IPS-15b (cell line): Measurements from ENCODE around the gene CCDC61.

Experiments
- H3K27me3 ChIP-seq: one replicate; pipeline ENCODE4 v1.6.1; 2013; ENCODE audit warnings: low read length; ENCODE audit not compliant: control insufficient read depth, insufficient read depth
- H3K36me3 ChIP-seq: one replicate; pipeline ENCODE4 v1.6.1; 2013; ENCODE audit warnings: low read length; ENCODE audit not compliant: control insufficient read depth, insufficient read depth
- H3K4me1 ChIP-seq: one replicate; pipeline ENCODE4 v1.6.1; 2013; ENCODE audit warnings: mild to moderate bottlenecking, low read length; ENCODE audit not compliant: control insufficient read depth, insufficient read depth
- H3K4me3 ChIP-seq: one replicate; pipeline ENCODE4 v1.5.1; 2013; ENCODE audit warnings: low read depth, low read length
- H3K9ac ChIP-seq: one replicate; pipeline ENCODE4 v1.6.1; 2013; ENCODE audit warnings: low read depth, mild to moderate bottlenecking, low read length
- H3K9me3 ChIP-seq: one replicate; pipeline ENCODE4 v1.6.1; 2013; ENCODE audit warnings: mild to moderate bottlenecking, low read length; ENCODE audit not compliant: control insufficient read depth, insufficient read depth

CCDC61 gene

GRCh38 chr19:45976178-45976577 lies 19.1 kb upstream of the CCDC61 start:
- peaks cover 2% of the 10 kb centered on the region for H3K4me1 ChIP-seq
- H3K36me3 ChIP-seq, result no peaks in the 10 kb centered on the region
- peaks cover 4% of the 10 kb centered on the region for H3K27me3 ChIP-seq
- no peaks in the 10 kb centered on the region for H3K9me3 ChIP-seq
- H3K4me3 ChIP-seq, result no peak overlapping the region
- H3K9ac ChIP-seq, result no peak overlapping the region

- peaks cover 2% of the 10 kb centered on the region for H3K27me3 ChIP-seq
- H3K4me3 ChIP-seq, result no peak overlapping the region
- no peak overlapping the region for H3K9ac ChIP-seq
- H3K36me3 ChIP-seq, result no peaks in the 10 kb centered on the region
- no peaks in the 10 kb centered on the region for H3K9me3 ChIP-seq
- peaks cover 4% of the 10 kb centered on the region for H3K4me1 ChIP-seq
These were observed 17.1 kb upstream of the CCDC61 start for GRCh38 chr19:45978156-45978555.

- H3K27me3 ChIP-seq, result peaks cover 2% of the 10 kb centered on the region
- H3K36me3 ChIP-seq, result no peaks in the 10 kb centered on the region
- no peak overlapping the region for H3K4me3 ChIP-seq
- no peaks in the 10 kb centered on the region for H3K9me3 ChIP-seq
- H3K4me1 ChIP-seq, result peaks cover 4% of the 10 kb centered on the region
- no peak overlapping the region for H3K9ac ChIP-seq
These were observed 13.9 kb upstream of the CCDC61 start for GRCh38 chr19:45981350-45981749.

- no peaks in the 10 kb centered on the region for H3K9me3 ChIP-seq
These were observed 9.9 kb upstream of the CCDC61 start for GRCh38 chr19:45985321-45985720.

GRCh38 chr19:45990113-45990728 lies 5.0 kb upstream of the CCDC61 start:
- Histone ChIP-seq H3K4me3 (no peak overlapping the region), H3K27me3 (no peaks in the 10 kb centered on the region), H3K9me3 (no peaks in the 10 kb centered on the region), H3K9ac (no peak overlapping the region), H3K36me3 (no peaks in the 10 kb centered on the region), H3K4me1 (no peaks in the 10 kb centered on the region)

More at GRCh38 chr19:45985321-45985720, 9.9 kb upstream of the CCDC61 start:
- H3K36me3 ChIP-seq, result no peaks in the 10 kb centered on the region
- no peaks in the 10 kb centered on the region for H3K27me3 ChIP-seq
- no peak overlapping the region for H3K9ac ChIP-seq
- peaks cover 4% of the 10 kb centered on the region for H3K4me1 ChIP-seq
- no peak overlapping the region for H3K4me3 ChIP-seq

GRCh38 chr19:45994456-45994997 lies 740 bp upstream of the CCDC61 start:
- Histone ChIP-seq H3K9ac (no peak overlapping the region), H3K36me3 (no peaks in the 10 kb centered on the region)

GRCh38 chr19:45995715-45996385 lies 583 bp downstream of the CCDC61 start:
- peak overlapping the region; percentile 89 for H3K4me3 ChIP-seq
- no peaks in the 10 kb centered on the region for H3K4me1 ChIP-seq
- H3K36me3 ChIP-seq, result no peaks in the 10 kb centered on the region
- H3K27me3 ChIP-seq, result no peaks in the 10 kb centered on the region
- H3K9ac ChIP-seq, result peak overlapping the region; percentile 13
- H3K9me3 ChIP-seq, result no peaks in the 10 kb centered on the region

More at GRCh38 chr19:45994456-45994997, 740 bp upstream of the CCDC61 start:
- Histone ChIP-seq H3K9me3 (no peaks in the 10 kb centered on the region), H3K4me3 (peak overlapping the region; percentile 37), H3K27me3 (no peaks in the 10 kb centered on the region), H3K4me1 (no peaks in the 10 kb centered on the region)

- H3K27me3 ChIP-seq, result no peaks in the 10 kb centered on the region
- no peaks in the 10 kb centered on the region for H3K9me3 ChIP-seq
- no peaks in the 10 kb centered on the region for H3K36me3 ChIP-seq
- H3K9ac ChIP-seq, result no peak overlapping the region
- H3K4me1 ChIP-seq, result no peaks in the 10 kb centered on the region
- H3K4me3 ChIP-seq, result no peak overlapping the region
These were observed 1.7 kb downstream of the CCDC61 start for GRCh38 chr19:45996933-45997332.

GRCh38 chr19:45998834-45999233 lies 3.6 kb downstream of the CCDC61 start:
- Histone ChIP-seq H3K9ac (no peak overlapping the region), H3K4me1 (no peaks in the 10 kb centered on the region), H3K27me3 (no peaks in the 10 kb centered on the region), H3K4me3 (no peak overlapping the region), H3K36me3 (peaks cover 3% of the 10 kb centered on the region), H3K9me3 (no peaks in the 10 kb centered on the region)

- Histone ChIP-seq H3K4me3 (peak overlapping the region; percentile 83), H3K27me3 (no peaks in the 10 kb centered on the region), H3K9me3 (no peaks in the 10 kb centered on the region), H3K4me1 (no peaks in the 10 kb centered on the region), H3K36me3 (peaks cover 3% of the 10 kb centered on the region), H3K9ac (no peak overlapping the region)
These were observed 4.4 kb downstream of the CCDC61 start for GRCh38 chr19:45999653-46000121.

- H3K9ac ChIP-seq, result no peak overlapping the region
These were observed 5.4 kb downstream of the CCDC61 start for GRCh38 chr19:46000491-46001246.

More at GRCh38 chr19:46000491-46001246, 5.4 kb downstream of the CCDC61 start:
- Histone ChIP-seq H3K9me3 (no peaks in the 10 kb centered on the region), H3K4me3 (peak overlapping the region; percentile 83), H3K27me3 (no peaks in the 10 kb centered on the region), H3K4me1 (no peaks in the 10 kb centered on the region), H3K36me3 (peaks cover 3% of the 10 kb centered on the region)
